ENCODE results near the gene ZNF530. TPM values are rescaled to one million over a fixed set of nuclear protein-coding genes. Genes with fewer than 3 reads are reported as not detected.

The ZNF530 gene
- total and polyA plus RNA-seq, 9 of the 15 experiments (the other 6 are each of a cell fraction or from before 2014, with no cell fraction given) = 0.28 to 5.9 (median 4.0) TPM

- peak; percentile 99 for TF ChIP-seq CBX1 (IDR thresholded peaks at IDR 0.05; ENCODE audit: low read depth)
- peak; percentile 97 for TF ChIP-seq TRIM28 (IDR thresholded peaks at IDR 0.05)
- TF ChIP-seq HNRNPK (IDR thresholded peaks at IDR 0.05; ENCODE audit: low read depth, low read length, poor library complexity, severe bottlenecking) = no peak
- peak; percentile 55; the same call in 1 of the 2 replicates for TF ChIP-seq EHMT2 (IDR thresholded peaks at IDR 0.05)
- 0 out of 2 replicates have a peak, but pooled peaks have one; percentile 30 for TF ChIP-seq XRCC5 (IDR thresholded peaks at IDR 0.05; ENCODE audit: low read depth, low read length)
- 0 out of 2 replicates have a peak, but pooled peaks have one; percentile 60 for TF ChIP-seq XRCC3 (IDR thresholded peaks at IDR 0.05)
- peak; percentile 72; the same call in 1 of the 2 replicates for TF ChIP-seq HLTF (IDR thresholded peaks at IDR 0.05)
- 0 out of 4 replicates have a peak, but pooled peaks of 1 of the 2 experiments have one; percentile 28 for TF ChIP-seq RCOR1 (IDR thresholded peaks at IDR 0.05; ENCODE audit: borderline replicate concordance in 1 of 2, low read depth in 2 of 2, low read length in 2 of 2)
- TF ChIP-seq CEBPZ (IDR thresholded peaks at IDR 0.05; ENCODE audit: borderline replicate concordance, low read depth, low read length) = peak; percentile 39; the same call in 1 of the 2 replicates
- TF ChIP-seq ZNF785 (CRISPR knock-in tag; IDR thresholded peaks at IDR 0.05) = no peak
These were observed 33.1 kb upstream of the ZNF530 start (continued) for GRCh38 chr19:57566396-57567265.

Measured in K562 (cell line).